ENCODE measurements around the gene UVRAG. TPM values are rescaled to one million over a fixed set of nuclear protein-coding genes. Genes with fewer than 3 reads are reported as not detected.
"Not testable (repeated sequence)": the region's sequence is repeated elsewhere in the genome, so short reads cannot be mapped to it uniquely, and the experiment has no call there.

The UVRAG gene
- polyA plus RNA-seq, 1 donor (not counting 4 experiments of a cell fraction or from before 2014, with no cell fraction given): 11.9 TPM

DNA sequence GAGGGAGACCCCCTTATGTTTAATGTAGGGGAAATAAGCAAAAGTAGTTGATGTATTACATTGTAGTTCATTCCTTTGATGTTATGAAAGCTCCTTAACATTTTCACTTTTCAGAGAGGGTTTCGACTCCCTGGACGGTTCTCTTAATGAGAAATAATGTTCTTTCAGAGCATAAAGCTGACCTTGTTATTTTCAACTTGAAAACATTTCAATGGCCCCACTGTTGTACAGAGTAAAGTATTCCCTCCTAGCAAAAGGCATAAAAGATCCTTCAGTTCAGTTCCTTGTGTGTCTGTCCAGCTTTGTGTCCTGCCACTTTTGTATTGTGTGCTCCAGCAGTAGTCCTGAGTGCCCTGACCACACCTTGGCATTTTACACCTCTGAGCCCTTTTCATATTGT, 63.9 kb downstream of the UVRAG start:
- no peak overlapping the region for H3K27ac ChIP-seq (ENCODE audit: control insufficient read depth, insufficient read depth, low read length)
- no peak overlapping the region for H3K4me3 ChIP-seq (ENCODE audit: control insufficient read depth in 2 of 3, extremely low read depth in 1 of 3, insufficient read depth in 2 of 3, low read depth in 1 of 3, low read length in 3 of 3)
- no peak overlapping the region for H2AFZ ChIP-seq (ENCODE audit: control insufficient read depth, low read length)
- dilution Hi-C loops (cut with MboI; ENCODE audit: extremely low pct_ligation_motif_present, low sequenced_read_pairs): no loop called here
- no peak overlapping the region for H3K4me2 ChIP-seq (ENCODE audit: control insufficient read depth, extremely low read depth, insufficient read depth, low read depth, low read length)
- no peaks in the 10 kb centered on the region for H3K36me3 ChIP-seq (ENCODE audit: control insufficient read depth in 2 of 2, extremely low read depth in 1 of 2, insufficient read depth in 2 of 2, low read length in 2 of 2)
- no peaks in the 10 kb centered on the region for H4K20me1 ChIP-seq (ENCODE audit: control insufficient read depth, extremely low read depth, insufficient read depth, low read length)
- no peaks in the 10 kb centered on the region for H3K27me3 ChIP-seq (ENCODE audit: control insufficient read depth, extremely low read depth, insufficient read depth, low read length)
- no peak for DNase-seq (ENCODE audit: low read depth, low spot score)
- H3K9me1 ChIP-seq (ENCODE audit: control insufficient read depth, extremely low read depth, insufficient read depth, low read length): no peaks in the 10 kb centered on the region
- no peak overlapping the region for H3K9ac ChIP-seq (ENCODE audit: control insufficient read depth, extremely low read depth, insufficient read depth, low read length)
- FAIRE-seq: no peak
- TF ChIP-seq EZH2 (IDR thresholded peaks at IDR 0.05; ENCODE audit: low read length): no peak
- TF ChIP-seq, protein P1, sequence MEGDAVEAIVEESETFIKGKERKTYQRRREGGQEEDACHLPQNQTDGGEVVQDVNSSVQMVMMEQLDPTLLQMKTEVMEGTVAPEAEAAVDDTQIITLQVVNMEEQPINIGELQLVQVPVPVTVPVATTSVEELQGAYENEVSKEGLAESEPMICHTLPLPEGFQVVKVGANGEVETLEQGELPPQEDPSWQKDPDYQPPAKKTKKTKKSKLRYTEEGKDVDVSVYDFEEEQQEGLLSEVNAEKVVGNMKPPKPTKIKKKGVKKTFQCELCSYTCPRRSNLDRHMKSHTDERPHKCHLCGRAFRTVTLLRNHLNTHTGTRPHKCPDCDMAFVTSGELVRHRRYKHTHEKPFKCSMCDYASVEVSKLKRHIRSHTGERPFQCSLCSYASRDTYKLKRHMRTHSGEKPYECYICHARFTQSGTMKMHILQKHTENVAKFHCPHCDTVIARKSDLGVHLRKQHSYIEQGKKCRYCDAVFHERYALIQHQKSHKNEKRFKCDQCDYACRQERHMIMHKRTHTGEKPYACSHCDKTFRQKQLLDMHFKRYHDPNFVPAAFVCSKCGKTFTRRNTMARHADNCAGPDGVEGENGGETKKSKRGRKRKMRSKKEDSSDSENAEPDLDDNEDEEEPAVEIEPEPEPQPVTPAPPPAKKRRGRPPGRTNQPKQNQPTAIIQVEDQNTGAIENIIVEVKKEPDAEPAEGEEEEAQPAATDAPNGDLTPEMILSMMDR (optimal IDR thresholded peaks at IDR 0.05 in 1 of 3, IDR thresholded peaks at IDR 0.05 in 1 of 3, conservative IDR thresholded peaks at IDR 0.05 in 1 of 3; ENCODE audit: extremely low read depth in 1 of 3, insufficient read depth in 2 of 3, low read length in 3 of 3): no peak
- H3K9me3 ChIP-seq (ENCODE audit: control insufficient read depth, low read depth, low read length): no peaks in the 10 kb centered on the region
- no peaks in the 10 kb centered on the region for H3K4me1 ChIP-seq (ENCODE audit: control insufficient read depth, extremely low read depth, insufficient read depth, low read length)
- no peaks in the 10 kb centered on the region for H3K79me2 ChIP-seq (ENCODE audit: control insufficient read depth, insufficient read depth, low read length)

DNA sequence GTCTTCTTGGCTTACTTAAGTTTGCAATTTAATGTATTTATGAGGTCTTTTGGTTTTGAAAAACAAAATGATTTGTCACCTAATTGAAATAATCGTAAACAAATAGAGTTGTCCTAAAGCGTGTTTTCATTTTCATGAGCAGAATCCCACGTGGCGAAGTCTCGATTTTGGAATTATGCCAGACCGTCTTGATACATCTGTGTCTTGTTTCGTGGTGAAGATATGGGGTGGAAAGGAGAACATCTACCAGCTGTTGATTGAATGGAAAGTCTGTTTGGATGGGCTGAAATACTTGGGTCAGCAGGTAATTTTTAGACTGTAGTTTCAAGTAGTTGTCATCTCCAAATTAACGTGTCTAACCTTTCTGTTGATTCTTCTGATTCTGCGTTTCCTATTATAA, 64.7 kb downstream of the UVRAG start:
- Histone ChIP-seq H3K79me2 (ENCODE audit: control insufficient read depth, insufficient read depth, low read length) (no peaks in the 10 kb centered on the region), H3K4me3 (ENCODE audit: control insufficient read depth in 2 of 3, extremely low read depth in 1 of 3, insufficient read depth in 2 of 3, low read depth in 1 of 3, low read length in 3 of 3) (no peak overlapping the region), H3K4me1 (ENCODE audit: control insufficient read depth, extremely low read depth, insufficient read depth, low read length) (no peaks in the 10 kb centered on the region), H3K36me3 (ENCODE audit: control insufficient read depth in 2 of 2, extremely low read depth in 1 of 2, insufficient read depth in 2 of 2, low read length in 2 of 2) (no peaks in the 10 kb centered on the region), H4K20me1 (ENCODE audit: control insufficient read depth, extremely low read depth, insufficient read depth, low read length) (no peaks in the 10 kb centered on the region), H3K27me3 (ENCODE audit: control insufficient read depth, extremely low read depth, insufficient read depth, low read length) (no peaks in the 10 kb centered on the region), H3K9me1 (ENCODE audit: control insufficient read depth, extremely low read depth, insufficient read depth, low read length) (no peaks in the 10 kb centered on the region), H3K27ac (ENCODE audit: control insufficient read depth, insufficient read depth, low read length) (no peak overlapping the region), H3K4me2 (ENCODE audit: control insufficient read depth, extremely low read depth, insufficient read depth, low read depth, low read length) (no peak overlapping the region), H2AFZ (ENCODE audit: control insufficient read depth, low read length) (no peak overlapping the region), H3K9me3 (ENCODE audit: control insufficient read depth, low read depth, low read length) (no peaks in the 10 kb centered on the region), H3K9ac (ENCODE audit: control insufficient read depth, extremely low read depth, insufficient read depth, low read length) (no peak overlapping the region)
- TF ChIP-seq EZH2 (IDR thresholded peaks at IDR 0.05; ENCODE audit: low read length): no peak
- TF ChIP-seq, protein P1 (optimal IDR thresholded peaks at IDR 0.05 in 1 of 3, IDR thresholded peaks at IDR 0.05 in 1 of 3, conservative IDR thresholded peaks at IDR 0.05 in 1 of 3; ENCODE audit: extremely low read depth in 1 of 3, insufficient read depth in 2 of 3, low read length in 3 of 3): no peak
- no peak for DNase-seq (ENCODE audit: low read depth, low spot score)
- no peak for FAIRE-seq
- dilution Hi-C loops (cut with MboI; ENCODE audit: extremely low pct_ligation_motif_present, low sequenced_read_pairs): no loop called here

DNA sequence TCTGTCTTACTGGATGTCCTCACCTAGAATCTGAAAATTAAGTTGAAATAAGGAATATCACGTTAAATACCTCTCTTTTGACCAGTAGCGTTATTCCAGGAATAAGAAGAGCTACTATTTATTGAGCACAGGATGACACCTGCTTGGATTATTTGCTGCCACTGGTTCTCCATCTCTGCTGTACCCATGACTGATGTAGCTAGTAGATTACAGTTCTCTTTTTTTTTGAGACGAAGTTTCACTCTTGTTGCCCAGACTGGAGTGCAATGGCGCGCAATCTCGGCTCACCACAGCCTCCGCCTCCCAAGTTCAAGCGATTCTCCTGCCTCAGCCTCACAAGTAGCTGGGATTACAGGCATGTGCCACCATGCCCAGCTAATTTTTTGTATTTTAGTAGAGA, 65.3 kb downstream of the UVRAG start:
- H3K4me3 ChIP-seq (ENCODE audit: control insufficient read depth in 2 of 3, extremely low read depth in 1 of 3, insufficient read depth in 2 of 3, low read depth in 1 of 3, low read length in 3 of 3); DNase-seq (ENCODE audit: low read depth, low spot score); H3K27ac ChIP-seq (ENCODE audit: control insufficient read depth, insufficient read depth, low read length); H3K27me3 ChIP-seq (ENCODE audit: control insufficient read depth, extremely low read depth, insufficient read depth, low read length); H3K9me1 ChIP-seq (ENCODE audit: control insufficient read depth, extremely low read depth, insufficient read depth, low read length); dilution Hi-C loops (cut with MboI; ENCODE audit: extremely low pct_ligation_motif_present, low sequenced_read_pairs); H4K20me1 ChIP-seq (ENCODE audit: control insufficient read depth, extremely low read depth, insufficient read depth, low read length); FAIRE-seq; H3K4me1 ChIP-seq (ENCODE audit: control insufficient read depth, extremely low read depth, insufficient read depth, low read length); H3K36me3 ChIP-seq (ENCODE audit: control insufficient read depth in 2 of 2, extremely low read depth in 1 of 2, insufficient read depth in 2 of 2, low read length in 2 of 2); H3K9ac ChIP-seq (ENCODE audit: control insufficient read depth, extremely low read depth, insufficient read depth, low read length); H3K79me2 ChIP-seq (ENCODE audit: control insufficient read depth, insufficient read depth, low read length); H2AFZ ChIP-seq (ENCODE audit: control insufficient read depth, low read length); H3K9me3 ChIP-seq (ENCODE audit: control insufficient read depth, low read depth, low read length); H3K4me2 ChIP-seq (ENCODE audit: control insufficient read depth, extremely low read depth, insufficient read depth, low read depth, low read length): not testable (repeated sequence)
